SU-DHL-6 (cell line): ENCODE data around the gene ARAF.

Experiments used
- CTCF ChIP-seq: fragments of 200-600 bp; sonication (generic); IDR thresholded peaks from one replicate; pipeline ENCODE4 v1.5.1; 2017; ENCODE audit warnings: antibody characterized with exemption, mild to moderate bottlenecking, low read length, moderate library complexity; ENCODE audit not compliant: insufficient read depth, poor library complexity, severe bottlenecking
- EZH2phosphoT487 ChIP-seq: fragments of 200-600 bp; sonication (generic), shearing (Covaris generic); conservative IDR thresholded peaks from 2 replicates; pipeline ENCODE4 v1.6.1; 2018; ENCODE audit warnings: mild to moderate bottlenecking, antibody characterized with exemption, low read length, moderate library complexity, mixed read lengths

- TF ChIP-seq CTCF, result no peak
- no peak for TF ChIP-seq EZH2phosphoT487
Observed at GRCh38 chrX:47566841-47567240, 5.8 kb downstream of the ARAF start.
